Thyroid gland (tissue), 4 donors: Measurements from ENCODE around the gene KAZN.

Source experiments
- CTCF ChIP-seq, 6 experiments: fragments of 200-600 bp in 3 of 6; fragments of 450-650 bp in 3 of 6; sonication (generic) in 3 of 6; IDR thresholded peaks; one replicate each; pipeline ENCODE4 v1.5.1; 2016 to 2019; ENCODE audit warnings: antibody characterized with exemption in 6 of 6, mild to moderate bottlenecking in 2 of 6, inconsistent platforms in 1 of 6, moderate library complexity in 1 of 6
- POLR2A ChIP-seq, 2 donors: fragments of 450-650 bp; IDR thresholded peaks; one replicate each; pipeline ENCODE4 v1.6.1; 2017; ENCODE audit warnings: antibody characterized with exemption in 2 of 2, mild to moderate bottlenecking in 2 of 2, moderate library complexity in 1 of 2

- TF ChIP-seq CTCF (IDR thresholded peaks at IDR 0.05) (no peak), POLR2A (IDR thresholded peaks at IDR 0.05) (no peak)
These were observed 176.5 kb downstream of the KAZN start for GRCh38 chr1:14774988-14775387.
